Prostate gland (tissue), 2 donors: ENCODE measurements around the gene LYG1.
A peak's percentile ranks its signal among the peaks of the same experiment; 100 is the strongest.

Source experiments
- POLR2A ChIP-seq: fragments of 450-650 bp; IDR thresholded peaks from one replicate; pipeline ENCODE4 v1.6.1; 2016; ENCODE audit warnings: antibody characterized with exemption, mild to moderate bottlenecking
- TF ChIP-seq, protein P1 (sequence below), 4 experiments: fragments of 200-600 bp in 2 of 4; fragments of 450-650 bp in 2 of 4; sonication (generic) in 2 of 4; IDR thresholded peaks; 1 replicate in 3 of 4; 2 replicates in 1 of 4; pipeline ENCODE4 v1.5.1; 2016 to 2019; ENCODE audit warnings: antibody characterized with exemption in 4 of 4, mild to moderate bottlenecking in 2 of 4, moderate library complexity in 2 of 4

DNA sequence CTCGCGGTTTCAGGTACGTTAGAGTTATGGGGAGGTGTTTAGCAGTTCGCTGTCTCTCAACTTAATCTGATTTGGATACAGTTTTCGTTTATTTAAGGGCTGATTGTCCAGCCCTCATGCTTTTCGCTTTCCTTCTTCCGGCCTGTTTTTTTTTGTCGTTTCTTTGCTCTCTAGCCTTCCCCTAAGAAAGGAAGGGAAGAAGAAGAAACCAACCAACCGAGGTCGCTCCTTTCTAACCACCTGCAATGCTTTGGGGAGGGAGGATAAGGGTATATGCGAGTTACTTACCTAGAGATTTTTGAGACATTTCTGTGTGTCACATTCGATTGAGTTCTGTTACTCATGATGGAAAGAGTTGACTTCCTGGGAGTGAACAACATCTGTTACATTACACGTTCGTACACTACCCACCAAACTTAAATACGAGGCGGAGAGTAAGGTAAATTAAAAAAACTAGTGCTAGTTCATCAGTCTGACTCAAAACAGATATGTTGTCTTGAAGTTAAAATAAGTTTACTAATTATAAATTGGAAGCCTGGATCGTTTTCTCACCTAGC lies 37.1 kb upstream of the LYG1 start:
- TF ChIP-seq, protein P1, sequence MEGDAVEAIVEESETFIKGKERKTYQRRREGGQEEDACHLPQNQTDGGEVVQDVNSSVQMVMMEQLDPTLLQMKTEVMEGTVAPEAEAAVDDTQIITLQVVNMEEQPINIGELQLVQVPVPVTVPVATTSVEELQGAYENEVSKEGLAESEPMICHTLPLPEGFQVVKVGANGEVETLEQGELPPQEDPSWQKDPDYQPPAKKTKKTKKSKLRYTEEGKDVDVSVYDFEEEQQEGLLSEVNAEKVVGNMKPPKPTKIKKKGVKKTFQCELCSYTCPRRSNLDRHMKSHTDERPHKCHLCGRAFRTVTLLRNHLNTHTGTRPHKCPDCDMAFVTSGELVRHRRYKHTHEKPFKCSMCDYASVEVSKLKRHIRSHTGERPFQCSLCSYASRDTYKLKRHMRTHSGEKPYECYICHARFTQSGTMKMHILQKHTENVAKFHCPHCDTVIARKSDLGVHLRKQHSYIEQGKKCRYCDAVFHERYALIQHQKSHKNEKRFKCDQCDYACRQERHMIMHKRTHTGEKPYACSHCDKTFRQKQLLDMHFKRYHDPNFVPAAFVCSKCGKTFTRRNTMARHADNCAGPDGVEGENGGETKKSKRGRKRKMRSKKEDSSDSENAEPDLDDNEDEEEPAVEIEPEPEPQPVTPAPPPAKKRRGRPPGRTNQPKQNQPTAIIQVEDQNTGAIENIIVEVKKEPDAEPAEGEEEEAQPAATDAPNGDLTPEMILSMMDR (IDR thresholded peaks at IDR 0.05): peak in 1 of 4 experiments; percentile 3
- TF ChIP-seq POLR2A: no peak
